GM21619 (cell line): ENCODE results near the gene IER3IP1.
"Not testable (repeated sequence)": the region's sequence is repeated elsewhere in the genome, so short reads cannot be mapped to it uniquely, and the experiment has no call there.

Experiments used
- ATAC-seq: cut with Tn5 transposase; IDR thresholded peaks from one replicate; pipeline ENCODE4 v1.9.1; 2021; ENCODE audit not compliant: unreplicated experiment

Gene IER3IP1

DNA sequence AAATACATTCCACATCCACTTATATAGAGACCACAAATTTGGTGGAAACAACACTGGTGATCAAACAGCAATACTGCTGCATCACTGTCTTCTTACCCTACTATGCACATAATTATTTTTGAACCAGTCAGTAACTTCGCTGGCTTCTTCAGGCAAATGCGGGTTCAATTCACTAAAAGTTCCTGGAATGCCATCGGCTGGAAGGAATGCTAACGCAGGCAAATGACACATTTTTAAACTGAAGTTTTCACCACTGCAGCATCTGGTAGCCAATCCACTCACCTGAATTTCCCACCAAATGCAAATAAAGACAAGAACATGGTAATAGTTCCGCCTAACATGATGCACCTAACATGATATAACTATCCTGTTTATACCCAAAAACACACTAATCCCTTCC lies 15.9 kb downstream of the IER3IP1 start:
- ATAC-seq = no peak

DNA sequence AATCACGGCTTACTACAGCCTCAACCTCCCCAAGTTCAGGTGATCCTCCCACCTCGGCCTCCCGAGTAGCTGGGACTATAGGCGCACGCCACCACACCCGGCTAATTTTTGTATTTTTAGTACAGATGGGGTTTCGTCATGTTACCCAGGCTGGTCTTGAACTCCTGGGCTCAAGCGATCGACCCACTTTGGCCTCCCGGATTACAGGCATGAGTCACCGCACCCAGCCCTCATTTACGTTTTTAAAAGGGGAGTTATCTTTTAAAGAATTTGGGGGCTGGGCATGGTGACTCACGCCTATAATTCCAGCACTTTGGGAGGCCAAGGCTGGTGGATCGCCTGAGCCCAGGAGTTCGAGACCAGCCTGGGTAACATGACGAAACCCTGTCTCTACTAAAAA lies 17.8 kb downstream of the IER3IP1 start:
- not testable (repeated sequence) for ATAC-seq

GRCh38 chr18:47151439-47151838 lies 24.7 kb downstream of the IER3IP1 start:
- ATAC-seq = no peak

GRCh38 chr18:47150824-47151366 lies 25.3 kb downstream of the IER3IP1 start:
- no peak for ATAC-seq

GRCh38 chr18:47150029-47150823 lies 25.9 kb downstream of the IER3IP1 start, which contains the start of gene HDHD2:
HDHD2 (minus strand) TSS chr18:47150500; CDS start chr18:47136439, 14,061 bp downstream.
- ATAC-seq = peak; percentile 92

DNA sequence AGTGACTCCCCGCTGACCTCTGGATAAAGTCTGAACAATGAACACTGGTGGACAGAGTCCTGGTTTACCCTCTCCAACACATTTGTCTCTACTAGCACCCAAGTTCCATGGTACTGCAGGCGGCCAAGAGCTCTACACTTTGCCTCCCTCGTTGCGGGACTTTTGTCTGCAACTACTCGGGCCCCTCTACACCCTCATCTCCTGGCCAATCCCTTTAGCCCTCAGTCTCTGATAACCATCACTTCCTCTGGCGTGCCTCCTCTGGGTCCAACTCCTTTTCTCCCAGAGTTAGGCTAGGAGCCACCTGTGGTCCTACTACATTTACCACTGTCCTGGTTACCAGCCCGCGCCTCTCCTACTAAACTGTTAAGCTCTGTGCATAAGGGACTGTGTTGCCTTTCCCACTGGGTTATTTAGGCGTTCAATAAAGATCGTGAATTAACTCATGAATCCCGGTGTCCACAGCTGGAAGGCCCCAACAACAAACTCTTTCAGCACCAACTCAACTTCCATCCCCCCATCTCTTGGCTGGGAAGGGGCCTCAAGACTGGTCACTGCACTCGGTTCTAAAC lies 26.6 kb downstream of the IER3IP1 start:
- ATAC-seq = no peak

- ATAC-seq = no peak
These were observed 30.0 kb downstream of the IER3IP1 start for GRCh38 chr18:47146206-47146605.

DNA sequence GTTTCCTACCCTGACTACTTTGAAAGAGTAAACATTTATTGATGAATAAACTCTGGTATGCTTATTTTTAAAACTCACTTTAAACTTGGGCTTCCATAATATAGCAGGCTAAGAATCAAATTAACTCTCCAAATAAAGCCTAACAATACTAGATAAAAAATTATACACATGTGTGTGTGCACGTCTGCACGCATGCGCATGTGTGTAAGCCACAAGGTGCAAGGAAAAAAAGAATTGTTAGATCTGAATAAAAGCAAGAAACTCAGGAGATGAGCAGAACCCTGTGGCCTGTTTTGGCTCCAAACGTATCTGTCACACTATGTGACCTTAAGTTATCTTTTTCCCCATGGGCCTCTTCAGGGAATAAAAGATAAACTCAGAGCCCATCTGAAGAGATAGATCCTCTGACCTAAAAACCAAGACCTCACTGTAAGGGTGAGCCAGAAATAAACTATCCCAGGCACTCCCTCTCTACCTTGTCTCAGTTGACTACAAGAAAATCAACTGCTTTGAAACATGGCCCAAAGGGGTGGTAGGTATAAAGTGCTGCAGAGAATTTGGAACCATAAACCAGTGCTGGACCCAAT lies 32.2 kb downstream of the IER3IP1 start:
- no peak for ATAC-seq

GRCh38 chr18:47143153-47143552 lies 33.0 kb downstream of the IER3IP1 start:
- ATAC-seq = no peak

GRCh38 chr18:47141289-47141688 lies 34.9 kb downstream of the IER3IP1 start:
- no peak for ATAC-seq

DNA sequence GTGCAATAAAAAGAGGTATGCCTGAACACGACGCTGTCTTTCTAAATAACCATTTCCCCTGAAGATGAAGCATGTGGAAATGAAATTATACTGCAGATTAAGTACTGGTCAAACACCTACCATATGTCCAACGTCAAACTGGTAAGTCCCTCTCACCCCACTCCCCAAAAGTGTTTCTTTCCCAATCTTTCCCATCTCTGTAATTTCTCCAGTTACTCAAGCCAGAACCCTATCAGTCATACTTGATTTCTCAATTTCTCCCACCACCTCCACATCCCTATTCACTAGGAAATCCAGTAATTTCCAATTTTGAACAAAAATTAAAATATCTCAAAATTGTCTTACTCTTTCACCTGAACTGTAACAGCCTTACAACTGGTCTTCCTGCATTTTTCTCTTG lies 55.0 kb downstream of the IER3IP1 start:
- no peak for ATAC-seq

DNA sequence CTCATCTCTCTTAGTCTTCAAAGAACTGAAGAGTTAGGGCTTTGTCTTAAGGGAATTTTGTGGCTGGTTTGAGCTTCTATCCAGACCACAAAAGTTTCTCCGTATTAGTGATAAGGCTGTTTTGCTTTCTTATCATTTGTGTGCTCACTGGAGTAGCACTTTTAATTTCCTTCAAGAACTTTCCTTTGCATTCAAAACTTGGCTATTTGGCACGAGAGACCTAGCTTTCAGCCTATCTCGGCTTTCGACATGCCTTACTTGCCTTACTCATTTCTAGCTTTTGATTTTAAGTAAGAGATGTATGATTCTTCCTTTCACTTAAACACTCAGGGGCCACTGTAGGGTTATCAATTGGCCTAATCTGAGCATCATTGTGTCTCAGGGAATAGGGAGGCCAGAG lies 55.7 kb downstream of the IER3IP1 start:
- peak; percentile 95 for ATAC-seq

DNA sequence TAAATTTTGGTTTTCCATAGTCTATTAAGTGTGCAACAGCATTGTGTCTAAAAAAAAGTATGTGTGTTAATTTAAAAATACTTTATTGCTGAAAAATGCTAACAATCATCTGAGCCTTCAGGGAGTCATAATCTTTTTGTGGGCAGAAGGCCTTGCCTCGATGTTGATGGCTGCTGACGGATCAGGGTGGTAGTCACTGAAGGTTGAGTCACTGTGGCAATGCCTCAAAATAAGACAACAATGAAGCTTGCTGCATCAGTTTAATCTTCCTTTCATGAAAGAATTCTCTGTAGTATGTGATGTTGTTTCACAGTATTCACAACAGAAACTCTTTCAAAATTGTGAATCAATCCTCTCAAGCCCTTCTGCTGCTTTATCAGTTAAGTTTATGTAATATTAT lies 57.2 kb downstream of the IER3IP1 start:
- ATAC-seq = no peak

- no peak for ATAC-seq
These were observed 61.0 kb downstream of the IER3IP1 start for GRCh38 chr18:47115205-47115604.

DNA sequence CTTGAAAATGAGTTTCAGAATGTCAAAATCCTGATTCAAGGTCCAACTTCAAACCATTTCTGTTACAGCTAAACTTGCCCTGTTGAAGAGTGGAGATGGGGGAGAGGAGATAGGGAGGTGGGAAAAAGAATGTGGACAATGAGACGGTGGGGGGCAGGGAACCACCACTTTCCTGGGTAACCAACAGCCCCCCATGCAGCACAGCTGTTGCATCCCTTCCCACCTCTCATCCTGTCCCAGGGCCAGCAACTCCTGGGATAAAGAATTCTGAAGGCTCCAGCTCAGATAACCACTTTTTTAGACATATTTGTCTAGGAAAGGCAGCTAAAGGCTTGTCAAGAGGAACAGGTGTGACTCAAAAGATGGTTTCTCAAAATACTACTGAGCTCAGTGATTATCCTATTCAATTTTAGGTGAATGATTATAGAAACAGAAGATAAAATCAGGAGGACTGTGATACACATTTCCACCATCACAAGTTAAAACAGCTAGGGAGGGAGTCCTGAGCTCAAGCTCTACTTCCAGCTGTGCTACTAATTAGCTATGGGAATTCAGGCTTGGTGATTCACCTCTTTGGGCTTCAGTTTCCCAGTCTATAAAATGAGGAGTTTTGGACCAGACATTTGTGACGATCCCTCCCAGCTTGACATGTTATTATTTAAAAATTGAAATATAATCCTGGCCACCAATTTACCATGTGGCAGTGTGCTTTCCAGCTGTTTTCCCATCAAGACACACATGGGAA lies 62.2 kb downstream of the IER3IP1 start:
- no peak for ATAC-seq

DNA sequence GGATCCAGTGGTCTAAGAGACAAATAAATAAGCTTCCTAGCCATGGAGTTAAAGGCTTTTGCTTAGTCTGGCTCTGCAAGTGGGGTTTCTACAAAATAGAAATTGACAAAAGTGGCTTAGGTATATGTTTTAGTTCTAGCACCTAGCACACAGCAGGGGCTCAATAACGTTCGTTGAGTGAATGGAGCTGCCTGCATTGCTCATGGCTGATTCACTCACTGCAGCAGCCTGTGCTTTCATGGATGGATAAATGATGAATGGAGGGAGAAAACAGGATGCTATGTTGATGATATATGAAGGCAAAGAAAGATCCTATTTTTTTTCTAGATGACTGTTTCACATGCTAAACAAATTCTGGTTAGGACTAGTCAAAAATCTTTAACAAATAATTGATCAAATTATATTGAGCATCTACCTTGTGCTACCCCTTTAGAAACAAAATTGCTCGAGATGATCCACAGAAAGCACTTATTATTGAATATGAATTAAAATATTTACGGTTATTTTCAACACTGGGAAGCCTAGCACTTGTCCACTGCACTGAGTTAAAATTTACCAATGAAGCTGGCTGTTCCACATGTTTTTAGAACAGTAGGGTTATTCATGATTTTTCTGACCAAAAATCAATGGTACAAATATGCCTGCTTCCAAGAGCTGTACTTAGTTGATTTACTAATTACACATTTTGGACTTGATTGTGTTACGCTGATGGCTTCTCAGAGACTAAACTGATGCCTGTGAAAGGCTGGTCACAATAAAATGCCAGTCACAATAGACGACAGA lies 65.5 kb downstream of the IER3IP1 start:
- ATAC-seq = no peak

DNA sequence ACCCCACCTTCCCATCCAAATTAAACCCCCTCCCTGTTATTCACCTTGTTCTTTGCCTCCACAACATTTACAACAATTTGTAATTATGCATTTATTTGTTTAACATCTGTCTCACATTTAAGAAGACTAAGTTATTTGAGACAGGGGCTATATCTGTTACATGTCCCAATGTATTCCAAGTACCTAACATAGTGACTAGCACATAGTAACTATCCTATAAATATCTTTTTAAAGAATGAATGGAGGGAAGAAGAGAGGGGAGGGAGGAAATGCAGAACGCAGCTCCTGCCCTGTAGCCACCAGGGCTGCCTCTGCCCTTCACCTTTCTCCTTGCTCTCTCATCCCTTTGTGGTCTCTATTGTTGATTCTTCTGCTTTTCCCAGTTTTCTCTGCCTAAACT lies 66.4 kb downstream of the IER3IP1 start:
- ATAC-seq = no peak

- ATAC-seq = no peak
These were observed 67.2 kb downstream of the IER3IP1 start for GRCh38 chr18:47108998-47109405.

- no peak for ATAC-seq
These were observed 67.8 kb downstream of the IER3IP1 start for GRCh38 chr18:47108373-47108772.
